K562 (cell line): ENCODE data around the gene ECD. TPM values are rescaled to one million over a fixed set of nuclear protein-coding genes. Genes with fewer than 3 reads are reported as not detected.

Experiments used
- ATF1 ChIP-seq, 2 experiments: fragments of 450-650 bp in 1 of 2; IDR thresholded peaks; 2 replicates each; pipeline ENCODE4 v1.6.1; 2016; ENCODE audit warnings: missing compliant biosample characterization in 1 of 2, missing genetic modification characterization in 1 of 2
- ATF2 ChIP-seq: sonication (generic); formaldehyde crosslinking; IDR thresholded peaks from 2 replicates; pipeline ENCODE4 v1.8.1; 2022; ENCODE audit warnings: missing genetic modification reagents
- CEBPG ChIP-seq, 3 experiments: fragments of 200-800 bp in 1 of 3; sonication (Bioruptor generic) in 1 of 3; sonication (generic) in 1 of 3; formaldehyde crosslinking in 1 of 3; IDR thresholded peaks in 2 of 3; conservative IDR thresholded peaks in 1 of 3; 2 replicates each; pipeline versions ENCODE4 v1.6.1 to v1.8.0; 2016 to 2022; ENCODE audit warnings: missing compliant biosample characterization in 2 of 3, missing genetic modification characterization in 2 of 3, mild to moderate bottlenecking in 1 of 3, missing genetic modification reagents in 1 of 3
- FOXK1 ChIP-seq: sonication (generic); formaldehyde crosslinking; IDR thresholded peaks from 2 replicates; pipeline ENCODE4 v1.8.0; 2022; ENCODE audit warnings: missing genetic modification reagents, mild to moderate bottlenecking, borderline replicate concordance
- FOXP4 ChIP-seq: sonication (generic); formaldehyde crosslinking; IDR thresholded peaks from 2 replicates; pipeline ENCODE4 v1.8.0; 2022; ENCODE audit warnings: mild to moderate bottlenecking, missing genetic modification reagents, borderline replicate concordance
- NRF1 ChIP-seq, 2 experiments: fragments of 450-650 bp; IDR thresholded peaks in 1 of 2; conservative IDR thresholded peaks in 1 of 2; 2 replicates each; pipeline ENCODE4 v1.6.1; 2014; ENCODE audit warnings: mild to moderate bottlenecking in 2 of 2
- SMAD1 ChIP-seq: fragments of 150-350 bp; IDR thresholded peaks from 2 replicates; pipeline ENCODE4 v1.6.1; 2014; ENCODE audit warnings: low read length, low read depth; ENCODE audit not compliant: partially characterized antibody
- SP2 ChIP-seq: IDR thresholded peaks from 2 replicates; pipeline ENCODE4 v1.6.1; 2011; ENCODE audit warnings: mild to moderate bottlenecking, low read depth, low read length, moderate library complexity; ENCODE audit not compliant: poor library complexity, severe bottlenecking; ENCODE audit errors: extremely low read depth
- SRF ChIP-seq, 2 experiments: fragments of 250-450, 450-650 bp in 1 of 2; sonication (Bioruptor Pico) in 1 of 2; sonication (generic) in 1 of 2; formaldehyde crosslinking; IDR thresholded peaks; 2 replicates each; pipeline versions ENCODE4 v1.5.0 to v1.5.1; 2020 to 2022; ENCODE audit warnings: mild to moderate bottlenecking in 1 of 2, missing genetic modification reagents in 1 of 2
- TEAD2 ChIP-seq: fragments of 450-650 bp; IDR thresholded peaks from 2 replicates; pipeline ENCODE4 v1.6.1; 2016; ENCODE audit warnings: missing genetic modification characterization, control low read depth, missing compliant biosample characterization
- THRB ChIP-seq: fragments of 450-650 bp; formaldehyde crosslinking; conservative IDR thresholded peaks from 2 replicates; pipeline ENCODE4 v1.4.0; 2022; ENCODE audit warnings: mild to moderate bottlenecking, missing genetic modification characterization
- UBTF ChIP-seq, 2 experiments: IDR thresholded peaks; 2 replicates each; pipeline ENCODE4 v1.6.1; 2012; ENCODE audit warnings: improper control_type of control experiment in 2 of 2, low read depth in 2 of 2, low read length in 2 of 2, borderline replicate concordance in 1 of 2
- ZBTB26 ChIP-seq: fragments of 450-650 bp; formaldehyde crosslinking; IDR thresholded peaks from 2 replicates; pipeline ENCODE4 v1.4.0; 2022; ENCODE audit warnings: missing genetic modification characterization
- ZC3H11A ChIP-seq: IDR thresholded peaks from 2 replicates; pipeline ENCODE4 v1.6.1; 2012; ENCODE audit warnings: low read depth, low read length, improper control_type of control experiment
- ZC3H8 ChIP-seq: fragments of 450-650 bp; IDR thresholded peaks from 2 replicates; pipeline ENCODE4 v1.6.1; 2017
- ZNF174 ChIP-seq: fragments of 250-450 bp; sonication (Bioruptor Pico); IDR thresholded peaks from 2 replicates; pipeline ENCODE4 v1.4.0; 2020; ENCODE audit warnings: mild to moderate bottlenecking
- ZNF41 ChIP-seq: fragments of 250-450 bp; sonication (Bioruptor Pico); conservative IDR thresholded peaks from 2 replicates; pipeline ENCODE4 v1.4.0; 2020; ENCODE audit warnings: mild to moderate bottlenecking
- polyA plus RNA-seq, 8 experiments: library from polyadenylated mRNA; depleted of rRNA in 4 of 8; stranded (reverse) in 5 of 8; unstranded in 3 of 8; fragments of >200 nt; fragmentation: Nextera tagmentation in 2 of 8; fragmentation: Illumina TruSeq in 1 of 8; extraction: Ambion mirVana in 2 of 8; extraction: Trizol in 1 of 8; gene quantifications; 2 replicates each; pipeline versions ENCODE4 v1.2.1 to v1.2.3, GENCODE V29; 2011 to 2014; ENCODE audit warnings: inconsistent platforms in 1 of 8, missing spikeins in 1 of 8
- total RNA-seq, 7 experiments: library from RNA; depleted of rRNA in 6 of 7; stranded (reverse); fragments of >200 nt in 6 of 7; fragmentation: Illumina TruSeq in 2 of 7; extraction: Trizol in 2 of 7; gene quantifications; 2 replicates each; pipeline versions ENCODE4 v1.2.1 to v1.2.3, GENCODE V29; 2011 to 2021; ENCODE audit warnings: low replicate concordance in 1 of 7

ECD gene
- total and polyA plus RNA-seq, 9 of the 15 experiments (the other 6 are each of a cell fraction or from before 2014, with no cell fraction given): 33.5 to 79.9 (median 53.2) TPM

- TF ChIP-seq UBTF (IDR thresholded peaks at IDR 0.05; ENCODE audit: borderline replicate concordance in 1 of 2, low read depth in 2 of 2, low read length in 2 of 2) (no peak), THRB (no peak), ZNF41 (CRISPR knock-in tag) (no peak), ZC3H8 (no peak), ZBTB26 (CRISPR knock-in tag) (no peak), TEAD2 (tag) (no peak), SMAD1 (no peak), FOXK1 (CRISPR knock-in tag) (no peak), CEBPG (CRISPR knock-in tag; IDR thresholded peaks at IDR 0.05) (no peak), CEBPG (tag; conservative IDR thresholded peaks at IDR 0.05 in 1 of 2, IDR thresholded peaks at IDR 0.05 in 1 of 2) (no peak), ATF2 (CRISPR knock-in tag) (no peak), SRF (CRISPR knock-in tag; IDR thresholded peaks at IDR 0.05) (0 out of 4 replicates have a peak, but pooled peaks of 1 of the 2 experiments have one; percentile 36), FOXP4 (CRISPR knock-in tag) (no peak), SP2 (no peak), ATF1 (CRISPR knock-in tag; IDR thresholded peaks at IDR 0.05) (no peak), ATF1 (tag; IDR thresholded peaks at IDR 0.05) (no peak), NRF1 (conservative IDR thresholded peaks at IDR 0.05 in 1 of 2, IDR thresholded peaks at IDR 0.05 in 1 of 2) (no peak), ZNF174 (CRISPR knock-in tag) (no peak), ZC3H11A (no peak)
Measured at GRCh38 chr10:73093922-73094850, 73.6 kb downstream of the ECD start (continued).
